Kidney epithelial cell (primary cell): ENCODE data around the gene ANKS1B. TPM values are rescaled to one million over a fixed set of nuclear protein-coding genes. Genes with fewer than 3 reads are reported as not detected.

Experiments used
- DNase-seq: peaks from one replicate; pipeline ENCODE4 v3.0.0-alpha.2; 2010; ENCODE audit warnings: low read depth
- H3K27me3 ChIP-seq: 2 replicates; pipeline ENCODE4 v1.6.0; 2011; ENCODE audit warnings: low read length; ENCODE audit not compliant: control insufficient read depth, insufficient read depth
- H3K36me3 ChIP-seq: 2 replicates; pipeline ENCODE4 v1.5.1; 2011; ENCODE audit warnings: low read length; ENCODE audit not compliant: control insufficient read depth, insufficient read depth
- H3K4me3 ChIP-seq: 2 replicates; pipeline ENCODE4 v1.5.1; 2011; ENCODE audit warnings: low read depth, mild to moderate bottlenecking, control low read depth, low read length
- total RNA-seq: library from RNA; depleted of rRNA; stranded (reverse); fragments of >200 nt; gene quantifications from 2 replicates; pipeline ENCODE4 v1.2.3, GENCODE V29; 2015
- TF ChIP-seq, protein P1 (sequence below): IDR thresholded peaks from 2 replicates; pipeline ENCODE4 v1.5.1; 2011; ENCODE audit warnings: mild to moderate bottlenecking, moderate library complexity, low read length, control low read depth, inconsistent platforms; ENCODE audit not compliant: insufficient read depth, poor library complexity, severe bottlenecking

Gene ANKS1B
- total RNA-seq, 1 donor from 2014 or later = 0.13 TPM

GRCh38 chr12:99130808-99131553, 853.8 kb downstream of the ANKS1B start:
- TF ChIP-seq, protein P1, sequence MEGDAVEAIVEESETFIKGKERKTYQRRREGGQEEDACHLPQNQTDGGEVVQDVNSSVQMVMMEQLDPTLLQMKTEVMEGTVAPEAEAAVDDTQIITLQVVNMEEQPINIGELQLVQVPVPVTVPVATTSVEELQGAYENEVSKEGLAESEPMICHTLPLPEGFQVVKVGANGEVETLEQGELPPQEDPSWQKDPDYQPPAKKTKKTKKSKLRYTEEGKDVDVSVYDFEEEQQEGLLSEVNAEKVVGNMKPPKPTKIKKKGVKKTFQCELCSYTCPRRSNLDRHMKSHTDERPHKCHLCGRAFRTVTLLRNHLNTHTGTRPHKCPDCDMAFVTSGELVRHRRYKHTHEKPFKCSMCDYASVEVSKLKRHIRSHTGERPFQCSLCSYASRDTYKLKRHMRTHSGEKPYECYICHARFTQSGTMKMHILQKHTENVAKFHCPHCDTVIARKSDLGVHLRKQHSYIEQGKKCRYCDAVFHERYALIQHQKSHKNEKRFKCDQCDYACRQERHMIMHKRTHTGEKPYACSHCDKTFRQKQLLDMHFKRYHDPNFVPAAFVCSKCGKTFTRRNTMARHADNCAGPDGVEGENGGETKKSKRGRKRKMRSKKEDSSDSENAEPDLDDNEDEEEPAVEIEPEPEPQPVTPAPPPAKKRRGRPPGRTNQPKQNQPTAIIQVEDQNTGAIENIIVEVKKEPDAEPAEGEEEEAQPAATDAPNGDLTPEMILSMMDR = no peak
- no peaks in the 10 kb centered on the region for H3K36me3 ChIP-seq
- H3K27me3 ChIP-seq = no peaks in the 10 kb centered on the region
- no peak overlapping the region for H3K4me3 ChIP-seq
- DNase-seq = no peak

DNA sequence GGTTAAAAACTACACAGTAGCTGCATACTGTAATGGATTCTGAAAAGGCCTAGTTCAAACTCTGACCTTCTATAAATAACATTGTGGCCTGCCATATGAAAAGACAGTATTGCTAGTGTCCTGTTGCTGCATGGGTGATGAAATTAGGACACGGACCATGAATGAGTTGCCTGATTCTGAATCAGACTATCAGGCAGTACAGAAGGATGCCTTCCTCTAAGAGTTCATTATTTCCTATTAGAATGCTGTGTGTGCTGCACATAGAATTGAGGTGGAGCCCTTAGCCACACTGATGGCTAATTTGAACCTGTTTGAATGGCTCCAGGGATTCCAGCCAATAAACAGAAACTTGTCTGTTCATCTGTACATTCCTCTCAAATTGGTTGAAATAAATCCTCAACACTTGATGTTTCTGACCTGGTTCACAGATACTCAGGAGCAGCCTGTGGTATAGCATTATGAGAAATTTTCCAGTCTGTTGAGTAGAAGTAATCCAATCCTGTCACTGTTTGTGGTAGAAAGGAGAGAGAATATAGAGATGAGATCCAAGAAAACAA, 856.4 kb downstream of the ANKS1B start:
- Histone ChIP-seq H3K4me3 (no peak overlapping the region), H3K27me3 (no peaks in the 10 kb centered on the region), H3K36me3 (no peaks in the 10 kb centered on the region)
- DNase-seq = no peak
- TF ChIP-seq, protein P1 = no peak

DNA sequence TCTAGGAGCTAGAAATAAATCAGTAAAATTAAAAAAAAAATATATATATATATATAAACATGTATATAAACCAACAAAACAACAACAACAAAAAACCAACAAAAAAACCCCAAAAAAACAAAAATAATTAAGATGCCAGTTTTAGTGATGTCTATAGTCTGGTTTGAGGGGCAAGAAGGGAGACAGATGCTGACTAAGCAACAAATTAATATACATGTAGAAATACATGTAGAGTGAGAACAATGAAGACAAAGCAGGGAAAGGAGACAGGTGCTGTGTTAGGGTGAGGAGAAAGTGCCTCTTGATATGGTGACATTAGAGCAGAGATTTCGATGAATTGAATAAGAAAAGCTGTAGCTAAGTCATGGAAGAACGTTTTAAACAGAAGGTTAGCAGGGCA, 861.8 kb downstream of the ANKS1B start:
- DNase-seq = no peak
- TF ChIP-seq, protein P1 = no peak
- Histone ChIP-seq H3K27me3 (no peaks in the 10 kb centered on the region), H3K4me3 (no peak overlapping the region), H3K36me3 (no peaks in the 10 kb centered on the region)

GRCh38 chr12:99122496-99122895, 862.2 kb downstream of the ANKS1B start:
- TF ChIP-seq, protein P1 = no peak
- no peak for DNase-seq
- Histone ChIP-seq H3K4me3 (no peak overlapping the region), H3K27me3 (no peaks in the 10 kb centered on the region), H3K36me3 (no peaks in the 10 kb centered on the region)

- TF ChIP-seq, protein P1 = no peak
- DNase-seq = no peak
- H3K4me3 ChIP-seq = no peak overlapping the region
- H3K27me3 ChIP-seq = no peaks in the 10 kb centered on the region
- no peaks in the 10 kb centered on the region for H3K36me3 ChIP-seq
Observed at GRCh38 chr12:99121546-99121945, 863.2 kb downstream of the ANKS1B start.
